Measurements from ENCODE around the gene MAEL.

The MAEL gene

DNA sequence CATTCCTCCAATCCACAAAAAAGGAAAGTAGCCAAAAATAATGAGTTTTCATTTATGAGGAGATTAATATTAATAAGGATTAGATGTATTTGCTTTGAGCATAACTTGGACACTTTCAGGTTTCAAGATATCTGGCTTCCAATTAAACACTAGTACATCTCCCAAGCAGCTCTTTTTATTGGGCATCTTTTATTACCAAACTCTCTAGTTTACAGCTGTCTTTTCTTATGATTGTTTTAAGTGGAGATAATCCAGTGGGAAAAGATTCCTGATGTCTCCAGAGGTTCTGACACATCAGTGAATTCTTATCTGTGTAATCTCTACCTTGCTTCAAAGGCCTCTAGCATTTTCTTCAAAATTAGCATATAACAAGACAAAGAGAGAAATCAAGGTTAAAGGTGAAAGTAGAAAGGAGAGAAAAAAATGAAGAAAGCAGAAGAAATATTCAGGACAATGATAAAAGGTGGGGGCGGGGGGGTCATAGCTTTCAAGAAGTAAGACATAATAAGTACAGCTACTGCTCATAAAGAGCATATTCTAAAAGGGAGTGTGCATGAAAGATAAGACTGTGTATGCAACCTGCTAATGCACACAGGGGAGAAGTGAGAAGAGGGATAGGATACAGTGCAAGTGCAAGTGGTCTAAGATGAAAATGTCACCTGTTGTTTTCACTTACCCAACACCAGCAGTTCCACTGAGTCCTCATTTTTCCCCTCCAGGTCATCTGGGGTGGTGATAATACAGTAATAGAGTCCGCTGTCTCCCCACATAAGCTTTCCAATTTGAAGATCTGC is 32.8 kb upstream of the MAEL start:
- Histone ChIP-seq H3K4me1 (ENCODE audit: control insufficient read depth in 2 of 2, insufficient read depth in 2 of 2, low read length in 2 of 2) (no peaks in the 10 kb centered on the region), H3K27me3 (ENCODE audit: control insufficient read depth in 2 of 2, insufficient read depth in 2 of 2, low read length in 2 of 2) (no peaks in the 10 kb centered on the region), H3K36me3 (ENCODE audit: control insufficient read depth in 2 of 2, insufficient read depth in 2 of 2, low read length in 2 of 2) (no peaks in the 10 kb centered on the region), H3K27ac (ENCODE audit: low read depth in 2 of 2, low read length in 2 of 2) (no peak overlapping the region), H3K9ac (ENCODE audit: low read depth in 1 of 2, low read length in 2 of 2) (no peak overlapping the region), H3K9me3 (ENCODE audit: control insufficient read depth in 2 of 2, low read length in 2 of 2) (no peaks in the 10 kb centered on the region), H3K4me3 (ENCODE audit: low read length in 2 of 2) (no peak overlapping the region)

DNA sequence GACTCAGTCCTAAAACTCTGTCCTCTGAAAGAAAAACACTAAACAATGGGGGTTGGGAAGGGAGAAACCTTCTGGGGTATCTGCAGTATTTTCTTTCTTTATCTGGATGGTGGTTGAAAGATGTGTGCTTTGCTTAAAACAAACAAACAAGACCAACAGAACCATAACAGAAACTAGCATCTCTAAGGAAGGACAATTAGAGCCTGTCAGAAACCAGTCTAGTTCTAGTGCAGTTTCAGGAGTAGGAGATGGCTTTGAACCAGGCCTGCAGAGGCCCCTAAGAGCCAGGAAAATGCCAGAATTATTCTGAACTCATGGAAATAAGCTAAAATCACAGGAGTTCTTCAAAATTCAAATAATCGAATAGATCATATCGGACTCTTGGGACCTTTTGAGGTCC is 32.2 kb upstream of the MAEL start:
- H3K27ac ChIP-seq (ENCODE audit: low read depth in 2 of 2, low read length in 2 of 2): no peak overlapping the region

DNA sequence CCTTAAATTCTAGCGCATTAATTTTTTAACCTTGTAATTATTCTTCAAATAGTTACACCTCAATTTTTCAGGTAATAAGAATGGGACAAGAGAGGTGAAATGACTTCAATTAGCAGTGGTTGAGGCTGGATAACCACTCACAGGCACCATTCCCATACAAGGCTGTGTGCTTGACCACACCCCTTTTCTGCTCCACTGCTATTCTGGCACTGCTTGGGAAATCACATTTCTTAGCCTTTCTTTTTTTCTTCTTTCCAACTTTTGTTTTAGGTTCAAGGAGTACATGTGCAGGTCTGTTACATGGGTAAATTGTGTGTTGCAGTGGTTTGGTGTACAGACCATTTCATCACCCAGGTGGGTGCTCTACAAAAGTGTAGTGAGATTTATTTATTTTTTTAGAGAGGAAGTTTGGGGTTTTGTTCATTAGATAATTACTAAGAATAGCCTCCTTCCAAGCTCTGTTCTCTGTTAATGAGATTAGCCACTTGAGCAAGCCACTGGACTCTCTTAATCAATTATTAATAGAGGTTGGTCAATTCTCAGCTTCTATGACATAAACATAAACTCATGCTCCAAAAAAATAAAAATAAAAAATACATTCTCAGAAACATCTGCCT is 28.1 kb upstream of the MAEL start:
- Histone ChIP-seq H3K9ac (ENCODE audit: low read depth in 1 of 2, low read length in 2 of 2) (no peak overlapping the region), H3K9me3 (ENCODE audit: control insufficient read depth in 2 of 2, low read length in 2 of 2) (no peaks in the 10 kb centered on the region), H3K4me1 (ENCODE audit: control insufficient read depth in 2 of 2, insufficient read depth in 2 of 2, low read length in 2 of 2) (no peaks in the 10 kb centered on the region), H3K4me3 (ENCODE audit: low read length in 2 of 2) (no peak overlapping the region), H3K27ac (ENCODE audit: low read depth in 2 of 2, low read length in 2 of 2) (no peak overlapping the region), H3K36me3 (ENCODE audit: control insufficient read depth in 2 of 2, insufficient read depth in 2 of 2, low read length in 2 of 2) (no peaks in the 10 kb centered on the region), H3K27me3 (ENCODE audit: control insufficient read depth in 2 of 2, insufficient read depth in 2 of 2, low read length in 2 of 2) (no peaks in the 10 kb centered on the region)

More for the DNA sequence above, 32.2 kb upstream of the MAEL start:
- Histone ChIP-seq H3K27me3 (ENCODE audit: control insufficient read depth in 2 of 2, insufficient read depth in 2 of 2, low read length in 2 of 2) (no peaks in the 10 kb centered on the region), H3K4me3 (ENCODE audit: low read length in 2 of 2) (no peak overlapping the region), H3K9me3 (ENCODE audit: control insufficient read depth in 2 of 2, low read length in 2 of 2) (no peaks in the 10 kb centered on the region), H3K36me3 (ENCODE audit: control insufficient read depth in 2 of 2, insufficient read depth in 2 of 2, low read length in 2 of 2) (no peaks in the 10 kb centered on the region), H3K9ac (ENCODE audit: low read depth in 1 of 2, low read length in 2 of 2) (no peak overlapping the region), H3K4me1 (ENCODE audit: control insufficient read depth in 2 of 2, insufficient read depth in 2 of 2, low read length in 2 of 2) (no peaks in the 10 kb centered on the region)

DNA sequence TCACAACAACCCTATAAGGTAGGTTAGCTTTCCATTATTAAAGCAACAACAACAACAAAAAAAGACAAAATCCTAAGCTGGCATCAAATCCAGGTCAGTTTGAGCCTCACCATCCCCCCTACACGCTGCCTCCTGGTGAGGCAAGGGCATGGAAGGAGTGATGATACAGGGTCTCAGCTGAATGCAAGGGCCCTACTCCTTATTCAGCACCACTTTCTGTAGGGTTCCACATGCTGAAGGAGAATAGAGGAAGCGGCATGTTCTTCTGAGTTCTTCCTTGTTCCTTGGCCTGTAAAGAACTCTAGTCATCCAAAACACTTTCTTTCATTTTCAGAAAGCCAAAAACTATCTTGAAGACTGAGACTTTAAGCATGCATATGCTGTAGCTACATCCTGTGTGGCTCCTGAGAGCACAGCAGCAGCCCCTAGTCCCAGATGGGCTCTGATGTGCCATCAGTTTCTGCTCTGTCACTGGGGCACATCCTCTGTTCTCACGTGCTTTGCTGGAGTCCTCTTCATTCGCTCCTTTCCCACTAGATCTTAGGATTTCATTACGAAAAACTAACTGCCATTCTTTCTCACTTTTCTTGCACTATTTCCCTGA is 19.9 kb upstream of the MAEL start:
- no peak overlapping the region for H3K27ac ChIP-seq (ENCODE audit: low read depth in 2 of 2, low read length in 2 of 2)
- H3K4me1 ChIP-seq (ENCODE audit: control insufficient read depth in 2 of 2, insufficient read depth in 2 of 2, low read length in 2 of 2): no peaks in the 10 kb centered on the region
- H3K4me3 ChIP-seq (ENCODE audit: low read length in 2 of 2): no peak overlapping the region
- H3K27me3 ChIP-seq (ENCODE audit: control insufficient read depth in 2 of 2, insufficient read depth in 2 of 2, low read length in 2 of 2): peaks cover 7 to 14% of the 10 kb centered on the region in 2 donors
- H3K9me3 ChIP-seq (ENCODE audit: control insufficient read depth in 2 of 2, low read length in 2 of 2): no peaks in the 10 kb centered on the region
- H3K36me3 ChIP-seq (ENCODE audit: control insufficient read depth in 2 of 2, insufficient read depth in 2 of 2, low read length in 2 of 2): no peaks in the 10 kb centered on the region
- H3K9ac ChIP-seq (ENCODE audit: low read depth in 1 of 2, low read length in 2 of 2): no peak overlapping the region

DNA sequence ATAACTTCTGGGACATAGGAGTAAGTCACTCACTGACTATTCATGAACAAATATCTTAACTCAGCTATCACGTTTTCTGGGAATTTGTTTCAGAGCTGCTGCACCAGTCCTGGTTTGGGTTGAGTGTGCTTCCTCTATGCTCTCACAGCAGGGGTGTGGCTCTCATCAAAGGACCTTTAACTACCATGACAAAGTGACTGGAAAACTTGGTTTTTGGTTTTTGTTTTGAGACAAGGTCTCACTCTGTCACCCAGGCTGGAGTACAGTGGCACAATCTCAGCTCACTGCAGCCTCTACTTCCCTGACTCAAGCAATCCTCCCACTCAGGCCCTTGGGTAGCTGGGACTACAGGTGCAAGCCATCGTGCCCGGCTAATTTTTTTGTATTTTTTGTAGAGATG is 17.8 kb upstream of the MAEL start:
- H3K36me3 ChIP-seq (ENCODE audit: control insufficient read depth in 2 of 2, insufficient read depth in 2 of 2, low read length in 2 of 2): no peaks in the 10 kb centered on the region

DNA sequence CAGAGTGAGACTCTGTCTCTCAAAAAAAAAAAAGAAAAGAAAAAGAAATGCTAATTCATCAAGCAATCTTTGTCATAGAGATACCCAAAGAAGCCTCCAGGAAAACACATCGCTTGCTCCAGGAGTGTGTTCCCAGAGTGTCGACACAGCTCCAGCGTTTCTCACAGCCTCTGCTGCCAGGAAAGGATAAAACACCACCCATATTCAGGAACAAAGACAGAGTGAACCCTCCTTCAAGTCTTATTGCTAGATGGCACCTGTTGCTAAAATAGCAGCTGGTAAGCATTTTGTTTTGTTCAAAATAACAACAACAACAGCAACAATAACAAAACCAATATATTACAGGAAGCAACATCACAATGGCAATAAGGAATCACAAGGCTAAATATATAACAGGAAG is 16.9 kb upstream of the MAEL start:
- H3K27me3 ChIP-seq (ENCODE audit: control insufficient read depth in 2 of 2, insufficient read depth in 2 of 2, low read length in 2 of 2): peaks cover 10 to 26% of the 10 kb centered on the region in 2 donors
- H3K27ac ChIP-seq (ENCODE audit: low read depth in 2 of 2, low read length in 2 of 2): no peak overlapping the region
- H3K9me3 ChIP-seq (ENCODE audit: control insufficient read depth in 2 of 2, low read length in 2 of 2): no peaks in the 10 kb centered on the region
- H3K4me1 ChIP-seq (ENCODE audit: control insufficient read depth in 2 of 2, insufficient read depth in 2 of 2, low read length in 2 of 2): peaks cover 7 to 11% of the 10 kb centered on the region in 2 donors
- no peaks in the 10 kb centered on the region for H3K36me3 ChIP-seq (ENCODE audit: control insufficient read depth in 2 of 2, insufficient read depth in 2 of 2, low read length in 2 of 2)
- no peak overlapping the region for H3K4me3 ChIP-seq (ENCODE audit: low read length in 2 of 2)
- no peak overlapping the region for H3K9ac ChIP-seq (ENCODE audit: low read depth in 1 of 2, low read length in 2 of 2)

More for the DNA sequence above, 17.8 kb upstream of the MAEL start:
- H3K27me3 ChIP-seq (ENCODE audit: control insufficient read depth in 2 of 2, insufficient read depth in 2 of 2, low read length in 2 of 2): peaks cover 10 to 26% of the 10 kb centered on the region in 2 donors
- H3K4me1 ChIP-seq (ENCODE audit: control insufficient read depth in 2 of 2, insufficient read depth in 2 of 2, low read length in 2 of 2): peaks cover 7 to 10% of the 10 kb centered on the region in 2 donors
- no peak overlapping the region for H3K27ac ChIP-seq (ENCODE audit: low read depth in 2 of 2, low read length in 2 of 2)
- H3K4me3 ChIP-seq (ENCODE audit: low read length in 2 of 2): no peak overlapping the region
- H3K9ac ChIP-seq (ENCODE audit: low read depth in 1 of 2, low read length in 2 of 2): no peak overlapping the region
- no peaks in the 10 kb centered on the region for H3K9me3 ChIP-seq (ENCODE audit: control insufficient read depth in 2 of 2, low read length in 2 of 2)

DNA sequence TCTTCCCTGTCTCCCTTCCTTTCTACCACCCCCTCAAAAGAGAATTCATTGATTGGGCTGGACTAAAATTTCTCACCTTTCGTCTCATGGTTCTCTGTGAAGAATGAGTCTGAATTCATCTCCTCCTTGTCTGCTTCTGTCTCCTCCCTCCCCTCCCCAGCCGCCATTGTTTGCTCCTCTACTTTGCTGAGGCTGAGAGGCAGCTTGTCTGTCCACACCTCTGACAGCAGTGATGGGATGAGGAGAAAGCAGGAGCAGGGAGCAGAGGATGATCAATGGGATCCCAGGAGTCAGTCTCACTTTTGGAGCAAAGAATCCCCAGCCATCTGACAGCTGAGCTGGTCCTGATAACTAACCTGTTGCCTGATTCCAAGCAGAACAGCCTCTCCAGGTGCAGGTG is 16.3 kb upstream of the MAEL start:
- H3K27ac ChIP-seq (ENCODE audit: low read depth in 2 of 2, low read length in 2 of 2): no peak overlapping the region

DNA sequence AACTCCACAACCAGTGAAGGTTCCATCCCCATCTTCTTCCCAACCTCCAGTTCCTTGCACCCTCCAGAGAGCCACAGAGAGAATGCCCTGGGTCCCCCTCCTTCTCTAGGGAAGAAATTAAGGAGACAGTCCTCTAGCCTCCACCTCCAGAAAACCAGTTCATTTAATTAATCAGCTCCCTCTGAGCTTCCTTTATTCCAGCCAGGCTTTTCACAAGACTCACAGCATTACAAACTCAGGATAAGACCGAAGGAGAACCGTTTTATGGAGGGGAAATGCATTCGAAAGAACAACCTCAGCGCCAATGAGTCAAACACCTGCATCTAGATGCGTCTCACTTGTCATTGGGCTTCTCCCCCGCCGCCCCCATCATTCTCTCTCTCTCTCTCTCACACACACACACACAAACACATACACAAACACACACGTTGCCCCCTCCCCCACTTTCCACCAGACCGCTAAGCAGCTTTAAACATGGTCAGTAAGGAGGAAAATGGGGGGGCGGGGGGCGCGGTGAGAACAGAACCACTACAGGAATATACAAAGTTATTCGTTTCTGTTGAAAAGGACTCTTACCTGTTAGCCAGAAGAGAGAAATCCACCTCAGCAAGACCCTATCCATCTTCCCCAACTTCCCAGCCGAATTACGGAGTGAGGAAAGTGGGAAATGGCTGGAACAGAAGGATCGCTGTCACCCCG is 14.3 kb upstream of the MAEL start:
- peaks cover 10 to 22% of the 10 kb centered on the region in 2 donors for H3K27me3 ChIP-seq (ENCODE audit: control insufficient read depth in 2 of 2, insufficient read depth in 2 of 2, low read length in 2 of 2)
- H3K27ac ChIP-seq (ENCODE audit: low read depth in 2 of 2, low read length in 2 of 2): no peak overlapping the region
- no peaks in the 10 kb centered on the region for H3K9me3 ChIP-seq (ENCODE audit: control insufficient read depth in 2 of 2, low read length in 2 of 2)
- peaks cover 7 to 11% of the 10 kb centered on the region in 2 donors for H3K4me1 ChIP-seq (ENCODE audit: control insufficient read depth in 2 of 2, insufficient read depth in 2 of 2, low read length in 2 of 2)
- no peaks in the 10 kb centered on the region for H3K36me3 ChIP-seq (ENCODE audit: control insufficient read depth in 2 of 2, insufficient read depth in 2 of 2, low read length in 2 of 2)
- peak overlapping the region; percentile 27 to 59 for H3K9ac ChIP-seq (ENCODE audit: low read depth in 1 of 2, low read length in 2 of 2)
- peak overlapping the region; percentile 51 to 71 for H3K4me3 ChIP-seq (ENCODE audit: low read length in 2 of 2)

More for the DNA sequence above, 16.3 kb upstream of the MAEL start:
- no peaks in the 10 kb centered on the region for H3K9me3 ChIP-seq (ENCODE audit: control insufficient read depth in 2 of 2, low read length in 2 of 2)
- H3K4me3 ChIP-seq (ENCODE audit: low read length in 2 of 2): no peak overlapping the region
- no peaks in the 10 kb centered on the region for H3K36me3 ChIP-seq (ENCODE audit: control insufficient read depth in 2 of 2, insufficient read depth in 2 of 2, low read length in 2 of 2)
- peaks cover 7 to 11% of the 10 kb centered on the region in 2 donors for H3K4me1 ChIP-seq (ENCODE audit: control insufficient read depth in 2 of 2, insufficient read depth in 2 of 2, low read length in 2 of 2)
- no peak overlapping the region for H3K9ac ChIP-seq (ENCODE audit: low read depth in 1 of 2, low read length in 2 of 2)
- peaks cover 10 to 24% of the 10 kb centered on the region in 2 donors for H3K27me3 ChIP-seq (ENCODE audit: control insufficient read depth in 2 of 2, insufficient read depth in 2 of 2, low read length in 2 of 2)

DNA sequence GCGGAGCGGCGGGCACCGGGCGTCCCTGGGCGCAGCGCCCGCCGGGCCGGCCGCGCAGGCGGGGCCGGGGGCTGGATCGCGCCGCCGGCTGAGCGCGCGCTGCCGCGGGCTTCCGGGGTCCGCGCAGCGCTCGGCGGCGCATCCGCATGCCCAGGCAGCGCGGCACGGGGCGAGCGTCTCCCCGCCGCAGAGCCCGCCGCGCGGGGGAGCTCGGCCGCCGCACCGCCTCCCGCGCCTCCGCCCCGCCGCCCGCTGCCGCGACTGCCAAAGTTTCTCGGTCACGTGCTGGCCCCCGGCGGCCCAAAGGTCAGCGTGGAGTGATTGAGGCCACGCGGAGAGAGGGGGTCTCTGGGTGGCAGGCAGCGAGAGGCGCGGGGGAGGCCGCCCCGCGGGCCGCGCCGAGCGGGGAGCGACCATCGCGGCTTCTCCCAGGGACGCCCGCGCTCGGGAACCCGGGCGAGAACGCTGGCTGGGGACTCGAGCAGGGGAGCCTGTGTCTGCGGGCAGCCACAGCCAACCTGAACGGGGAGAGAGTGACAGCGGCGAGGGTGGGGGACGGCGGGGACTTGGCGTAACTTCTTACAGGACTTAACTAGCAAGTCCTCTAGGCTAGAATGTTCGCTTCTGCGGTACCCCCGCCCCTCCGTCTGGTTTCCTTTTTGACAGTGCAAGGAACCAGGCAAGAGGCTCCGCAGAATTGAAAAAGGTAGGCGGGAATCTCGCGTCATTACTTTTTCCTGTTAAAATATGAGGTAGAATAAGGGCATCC is 13.5 kb upstream of the MAEL start, which contains the start of gene ILDR2:
ILDR2 (minus strand) TSS at position 180 of the 769 bp plus-strand sequence. CDS start 272 bp downstream, outside the sequence.
- peak within 1 kb of the TSS; percentile 28 to 61 for H3K9ac ChIP-seq (ENCODE audit: low read depth in 1 of 2, low read length in 2 of 2)
- H3K36me3 ChIP-seq (ENCODE audit: control insufficient read depth in 2 of 2, insufficient read depth in 2 of 2, low read length in 2 of 2): no peaks in the 10 kb centered on the region
- H3K27me3 ChIP-seq (ENCODE audit: control insufficient read depth in 2 of 2, insufficient read depth in 2 of 2, low read length in 2 of 2): peaks cover 10 to 22% of the 10 kb centered on the region in 2 donors
- H3K9me3 ChIP-seq (ENCODE audit: control insufficient read depth in 2 of 2, low read length in 2 of 2): no peaks in the 10 kb centered on the region
- H3K4me3 ChIP-seq (ENCODE audit: low read length in 2 of 2): peak within 1 kb of the TSS; percentile 64 to 71
- no peak within 1 kb of the TSS for H3K27ac ChIP-seq (ENCODE audit: low read depth in 2 of 2, low read length in 2 of 2)
- H3K4me1 ChIP-seq (ENCODE audit: control insufficient read depth in 2 of 2, insufficient read depth in 2 of 2, low read length in 2 of 2): peaks cover 7 to 11% of the 10 kb centered on the region in 2 donors

Data from mucosa of rectum (tissue), 2 donors.